GM23248 (cell line): ENCODE measurements around the gene RNF121.

Source experiments
- EZH2 ChIP-seq: fragments of 200-600 bp; sonication (generic); IDR thresholded peaks from 2 replicates; pipeline ENCODE4 v1.6.1; 2018; ENCODE audit warnings: antibody characterized with exemption, mild to moderate bottlenecking; ENCODE audit not compliant: insufficient read depth, poor library complexity, severe bottlenecking
- EZH2phosphoT487 ChIP-seq: fragments of 200-600 bp; sonication (generic); IDR thresholded peaks from 2 replicates; pipeline ENCODE4 v1.6.1; 2018; ENCODE audit warnings: antibody characterized with exemption, moderate library complexity, mild to moderate bottlenecking, low read depth; ENCODE audit not compliant: insufficient read depth

DNA sequence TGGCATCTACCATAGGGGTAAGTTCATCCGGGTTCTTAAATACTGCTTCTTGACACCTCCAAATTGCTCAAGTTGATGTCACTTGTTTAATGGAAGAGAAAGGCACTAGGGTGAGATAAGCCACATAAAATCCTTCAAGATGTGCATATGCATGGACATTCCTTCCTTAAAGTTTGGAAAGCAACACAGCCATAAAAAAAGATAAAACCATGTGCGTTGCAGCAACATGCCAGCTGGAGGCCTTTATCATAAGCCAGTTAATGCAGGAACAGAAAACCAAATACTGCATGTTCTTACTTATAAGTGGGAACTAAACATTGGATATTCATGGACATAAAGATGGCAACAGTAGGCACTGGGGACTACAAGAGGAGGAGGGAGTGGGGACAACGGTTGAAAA, 61.9 kb downstream of the RNF121 start:
- TF ChIP-seq EZH2phosphoT487 (no peak), EZH2 (no peak)
